ENCODE results near the gene REM1. TPM values are rescaled to one million over a fixed set of nuclear protein-coding genes. Genes with fewer than 3 reads are reported as not detected.

Gene REM1
- total and polyA plus RNA-seq, 2 of the 13 experiments (the other 11 are each of a cell fraction or from before 2014, with no cell fraction given): not detected

GRCh38 chr20:31508517-31509244 lies 33.6 kb downstream of the REM1 start (continued):
- TF ChIP-seq DBP (CRISPR knock-in tag; IDR thresholded peaks at IDR 0.05; ENCODE audit: not compliant biosample characterization): no peak
- TF ChIP-seq ETV5 (CRISPR knock-in tag; IDR thresholded peaks at IDR 0.05; ENCODE audit: borderline replicate concordance): no peak

- POLR2A ChIA-PET: interaction anchor here (0.5 kb wide), 1 partner anchor 97 kb away, joined by 4 read pairs; no protein-coding TSS in a partner anchor
- intact Hi-C loops (cut with micrococcal nuclease; ENCODE audit: unreplicated experiment) (loop anchor here (10.0 kb wide), 1 partner anchor 100 kb away; no protein-coding TSS in a partner anchor), in situ Hi-C loops (cut with HindIII; ENCODE audit: extremely low pct_ligation_motif_present, low pct_unique_long_range_greater_than_20kb) (no loop called here)
- ATAC-seq (peak; percentile 88), FAIRE-seq (peak; percentile 95), DNase-seq (ENCODE audit: low spot score) (peak; percentile 93)
- WGBS (ENCODE audit: low lambda C conversion rate): 1% methylated on average over 53 of the region's 86 CpGs
- Histone ChIP-seq H3K79me2 (ENCODE audit: insufficient read depth, low read length) (peaks cover 44% of the 10 kb centered on the region), H3K27me3 (ENCODE audit: control insufficient read depth in 1 of 2, insufficient read depth in 2 of 2, low read length in 2 of 2) (no peaks in the 10 kb centered on the region; a peak in 1 of 5 replicates), H3K4me1 (ENCODE audit: insufficient read depth, low read length) (peaks cover 39% of the 10 kb centered on the region), H3K9me3 (ENCODE audit: low read length) (no peaks in the 10 kb centered on the region), H3K9ac (ENCODE audit: insufficient read depth, low read depth, low read length) (peak within 1 kb of the TSS; percentile 97), H2AFZ (ENCODE audit: low read length) (no peak within 1 kb of the TSS), H3K27ac (ENCODE audit: extremely low read length, insufficient read depth, low read length) (peak within 1 kb of the TSS; percentile 75), H3K4me2 (ENCODE audit: low read depth, low read length) (peak within 1 kb of the TSS; percentile 95), H3K36me3 (replicated peaks in 1 of 2; ENCODE audit: control insufficient read depth in 1 of 2, insufficient read depth in 2 of 2, low read length in 2 of 2) (peaks cover 4 to 16% of the 10 kb centered on the region in 2 experiments; a peak in 4 of 5 replicates), H4K20me1 (ENCODE audit: insufficient read depth, low read length) (peaks cover 30% of the 10 kb centered on the region), H3K4me3 (replicated peaks in 1 of 3; ENCODE audit: insufficient read depth in 1 of 3, low read depth in 2 of 3, low read length in 3 of 3) (peak within 1 kb of the TSS; percentile 83 to 96 (median 92))
- CTCF ChIA-PET (ENCODE audit: low intra/inter-chr PET ratio, low total read pairs): interaction anchor here (1.9 kb wide), 1 partner anchor 99 kb away, joined by 8 read pairs; no protein-coding TSS in a partner anchor
- BruUV-seq (replicated peaks): no TSS peak
- TF ChIP-seq ZMYM2 (CRISPR knock-in tag; IDR thresholded peaks at IDR 0.05): no peak
- no peak for TF ChIP-seq KAT2B (IDR thresholded peaks at IDR 0.05; ENCODE audit: borderline replicate concordance, low read depth, low read length)
- TF ChIP-seq ZNF232 (CRISPR knock-in tag; IDR thresholded peaks at IDR 0.05; ENCODE audit: borderline replicate concordance): peak; percentile 97
- peak; percentile 16; the same call in 1 of the 2 replicates for TF ChIP-seq RERE (CRISPR knock-in tag; IDR thresholded peaks at IDR 0.05; ENCODE audit: low read depth)
- peak; percentile 92 for TF ChIP-seq TFDP1 (CRISPR knock-in tag; IDR thresholded peaks at IDR 0.05; ENCODE audit: borderline replicate concordance)
- TF ChIP-seq TRIM22 (IDR thresholded peaks at IDR 0.05): no peak
- peak; percentile 97 for TF ChIP-seq MYC (CRISPR knock-in tag; IDR thresholded peaks at IDR 0.05; ENCODE audit: borderline replicate concordance)
- peak; percentile 69 for TF ChIP-seq KDM4B (CRISPR knock-in tag; IDR thresholded peaks at IDR 0.05)
Observed at GRCh38 chr20:31514154-31515071, 39.3 kb downstream of the REM1 start, which contains the start of gene HM13. Gene HM13, plus strand, starts transcription at chr20:31514442. Its CDS starts 110 bp downstream, at chr20:31514552.

Measured in HepG2 (cell line).